HEK293 (cell line): Measurements from ENCODE around the gene GUCY1A2.

ENCODE experiments used
- GLI2 ChIP-seq: fragments of 450-650 bp; formaldehyde crosslinking; IDR thresholded peaks from 2 replicates; pipeline ENCODE4; 2017; ENCODE audit warnings: missing biosample characterization, missing genetic modification characterization, low read depth, borderline replicate concordance
- ZNF292 ChIP-seq: fragments of 450-650 bp; formaldehyde crosslinking; IDR thresholded peaks from 2 replicates; pipeline ENCODE4 v1.5.1; 2016; ENCODE audit warnings: low read depth, missing biosample characterization, missing genetic modification characterization, borderline replicate concordance
- TF ChIP-seq, protein P1 (sequence below): fragments of 450-650 bp; formaldehyde crosslinking; IDR thresholded peaks from 2 replicates; pipeline ENCODE4 v1.5.1; 2016; ENCODE audit warnings: missing biosample characterization, missing genetic modification characterization

DNA sequence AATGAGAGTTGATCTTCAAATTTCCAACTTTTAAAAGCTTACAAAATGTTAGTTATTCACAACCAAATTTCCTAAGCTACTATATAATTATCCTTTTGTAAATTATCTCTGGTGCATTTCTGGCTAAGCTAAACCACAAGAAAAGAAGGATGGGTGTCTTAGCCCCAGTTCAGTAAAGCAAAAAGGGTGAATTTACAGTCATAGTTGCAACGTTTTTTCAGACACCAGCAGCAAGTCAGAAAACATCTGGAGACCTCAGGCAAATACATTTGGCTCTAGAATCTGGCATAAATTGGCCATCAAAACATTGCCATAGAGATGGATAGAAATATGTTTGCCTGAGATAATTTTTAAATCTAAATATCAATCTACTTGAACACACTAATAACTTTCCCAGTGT, 257.0 kb downstream of the GUCY1A2 start:
- TF ChIP-seq, protein P1, sequence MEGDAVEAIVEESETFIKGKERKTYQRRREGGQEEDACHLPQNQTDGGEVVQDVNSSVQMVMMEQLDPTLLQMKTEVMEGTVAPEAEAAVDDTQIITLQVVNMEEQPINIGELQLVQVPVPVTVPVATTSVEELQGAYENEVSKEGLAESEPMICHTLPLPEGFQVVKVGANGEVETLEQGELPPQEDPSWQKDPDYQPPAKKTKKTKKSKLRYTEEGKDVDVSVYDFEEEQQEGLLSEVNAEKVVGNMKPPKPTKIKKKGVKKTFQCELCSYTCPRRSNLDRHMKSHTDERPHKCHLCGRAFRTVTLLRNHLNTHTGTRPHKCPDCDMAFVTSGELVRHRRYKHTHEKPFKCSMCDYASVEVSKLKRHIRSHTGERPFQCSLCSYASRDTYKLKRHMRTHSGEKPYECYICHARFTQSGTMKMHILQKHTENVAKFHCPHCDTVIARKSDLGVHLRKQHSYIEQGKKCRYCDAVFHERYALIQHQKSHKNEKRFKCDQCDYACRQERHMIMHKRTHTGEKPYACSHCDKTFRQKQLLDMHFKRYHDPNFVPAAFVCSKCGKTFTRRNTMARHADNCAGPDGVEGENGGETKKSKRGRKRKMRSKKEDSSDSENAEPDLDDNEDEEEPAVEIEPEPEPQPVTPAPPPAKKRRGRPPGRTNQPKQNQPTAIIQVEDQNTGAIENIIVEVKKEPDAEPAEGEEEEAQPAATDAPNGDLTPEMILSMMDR (tag by site-specific recombination), result no peak
- TF ChIP-seq GLI2 (tag by site-specific recombination) (no peak), ZNF292 (tag by site-specific recombination) (no peak)
